HuH-7.5 (cell line): Measurements from ENCODE around the gene TEKT5.
A peak's percentile ranks its signal among the peaks of the same experiment; 100 is the strongest.
"Not testable (repeated sequence)": the region's sequence is repeated elsewhere in the genome, so short reads cannot be mapped to it uniquely, and the experiment has no call there.

Experiments
- DNase-seq: peaks from one replicate; pipeline ENCODE4 v3.0.0; 2011; ENCODE audit warnings: low spot score

The TEKT5 gene

GRCh38 chr16:10658943-10659342 lies 35.8 kb downstream of the TEKT5 start:
- DNase-seq, result no peak

- DNase-seq, result no peak
Measured at GRCh38 chr16:10657925-10658324, 36.8 kb downstream of the TEKT5 start.

GRCh38 chr16:10656618-10657017 lies 38.1 kb downstream of the TEKT5 start:
- DNase-seq, result no peak

GRCh38 chr16:10655415-10655977 lies 39.2 kb downstream of the TEKT5 start:
- DNase-seq, result no peak

GRCh38 chr16:10654592-10655414 lies 39.9 kb downstream of the TEKT5 start:
- DNase-seq, result no peak

- DNase-seq, result peak; percentile 29
Measured at GRCh38 chr16:10652730-10653590, 41.8 kb downstream of the TEKT5 start.

- not testable (repeated sequence) for DNase-seq
Measured at GRCh38 chr16:10649098-10649497, 45.6 kb downstream of the TEKT5 start.

GRCh38 chr16:10647721-10648296 lies 46.9 kb downstream of the TEKT5 start:
- DNase-seq, result no peak

- DNase-seq, result no peak
Measured at GRCh38 chr16:10647264-10647720, 47.4 kb downstream of the TEKT5 start.

- no peak for DNase-seq
Measured at GRCh38 chr16:10646581-10647263, 48.0 kb downstream of the TEKT5 start.

GRCh38 chr16:10646228-10646580 lies 48.5 kb downstream of the TEKT5 start:
- DNase-seq, result no peak

GRCh38 chr16:10644092-10644491 lies 50.6 kb downstream of the TEKT5 start:
- DNase-seq, result no peak

- DNase-seq, result no peak
Measured at GRCh38 chr16:10642964-10643363, 51.8 kb downstream of the TEKT5 start.

GRCh38 chr16:10641953-10642949 lies 52.5 kb downstream of the TEKT5 start:
- DNase-seq, result no peak

GRCh38 chr16:10641555-10641952 lies 53.2 kb downstream of the TEKT5 start:
- no peak for DNase-seq

- no peak for DNase-seq
Measured at GRCh38 chr16:10640934-10641333, 53.8 kb downstream of the TEKT5 start.

- no peak for DNase-seq
Measured at GRCh38 chr16:10638101-10638500, 56.6 kb downstream of the TEKT5 start.

- no peak for DNase-seq
Measured at GRCh38 chr16:10637337-10638037, 57.2 kb downstream of the TEKT5 start.

- no peak for DNase-seq
Measured at GRCh38 chr16:10635365-10636021, 59.2 kb downstream of the TEKT5 start.
